T-helper 2 cell (primary cell): ENCODE measurements around the gene CAMTA2.
A peak's percentile ranks its signal among the peaks of the same experiment; 100 is the strongest.

Source experiments
- DNase-seq, 5 experiments: peaks; one replicate each; pipeline versions ENCODE4 v3.0.0 to v3.0.0-alpha.2; 2012 to 2022

CAMTA2 gene

DNA sequence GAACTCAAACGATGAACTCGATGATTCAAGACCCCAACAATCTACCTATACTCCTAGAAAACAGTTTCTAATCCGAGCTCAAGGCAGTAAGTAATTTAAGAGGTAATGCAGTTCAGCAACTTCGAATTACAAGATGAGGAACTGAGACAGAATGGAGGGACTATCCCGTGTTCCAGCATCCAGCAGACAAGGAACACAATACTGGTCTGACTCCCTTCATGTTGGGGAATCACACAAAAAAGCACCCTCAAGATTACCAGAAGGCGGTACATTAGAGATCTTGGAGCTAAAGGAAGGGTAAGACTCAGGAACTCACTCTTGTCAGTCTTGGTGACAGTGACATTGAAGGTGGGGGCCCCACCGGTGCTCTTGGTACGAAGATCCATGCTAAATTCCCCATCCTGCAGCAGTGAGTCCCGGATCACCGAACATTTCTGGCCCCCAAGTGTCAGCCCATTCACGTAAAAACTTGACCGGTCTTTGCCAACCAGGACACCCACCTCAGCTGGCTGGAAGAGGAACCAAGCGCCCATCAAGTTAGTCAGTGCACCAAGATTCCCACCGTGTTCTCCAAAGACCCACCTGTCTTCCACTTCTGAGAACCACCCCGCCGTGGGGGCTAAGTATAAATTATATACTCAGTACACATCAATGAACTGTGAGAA lies 41.0 kb downstream of the CAMTA2 start:
- DNase-seq, result no peak

DNA sequence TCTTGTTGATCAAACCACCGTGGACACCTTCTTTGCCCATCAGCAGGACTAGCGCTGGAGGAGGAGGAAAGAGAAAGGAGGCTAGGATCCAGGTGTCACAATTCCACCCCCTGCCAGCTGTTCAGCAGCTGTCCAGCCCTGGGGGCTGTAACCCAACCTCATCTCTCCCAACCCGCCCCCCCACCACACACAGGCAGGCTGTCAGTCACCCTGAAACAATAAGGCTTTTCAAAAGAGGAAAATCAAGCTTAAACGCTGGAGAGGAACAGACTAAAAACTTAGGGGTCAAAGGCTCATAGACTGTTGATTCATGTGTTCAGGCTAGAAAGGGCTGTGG lies 41.6 kb downstream of the CAMTA2 start:
- no peak for DNase-seq

DNA sequence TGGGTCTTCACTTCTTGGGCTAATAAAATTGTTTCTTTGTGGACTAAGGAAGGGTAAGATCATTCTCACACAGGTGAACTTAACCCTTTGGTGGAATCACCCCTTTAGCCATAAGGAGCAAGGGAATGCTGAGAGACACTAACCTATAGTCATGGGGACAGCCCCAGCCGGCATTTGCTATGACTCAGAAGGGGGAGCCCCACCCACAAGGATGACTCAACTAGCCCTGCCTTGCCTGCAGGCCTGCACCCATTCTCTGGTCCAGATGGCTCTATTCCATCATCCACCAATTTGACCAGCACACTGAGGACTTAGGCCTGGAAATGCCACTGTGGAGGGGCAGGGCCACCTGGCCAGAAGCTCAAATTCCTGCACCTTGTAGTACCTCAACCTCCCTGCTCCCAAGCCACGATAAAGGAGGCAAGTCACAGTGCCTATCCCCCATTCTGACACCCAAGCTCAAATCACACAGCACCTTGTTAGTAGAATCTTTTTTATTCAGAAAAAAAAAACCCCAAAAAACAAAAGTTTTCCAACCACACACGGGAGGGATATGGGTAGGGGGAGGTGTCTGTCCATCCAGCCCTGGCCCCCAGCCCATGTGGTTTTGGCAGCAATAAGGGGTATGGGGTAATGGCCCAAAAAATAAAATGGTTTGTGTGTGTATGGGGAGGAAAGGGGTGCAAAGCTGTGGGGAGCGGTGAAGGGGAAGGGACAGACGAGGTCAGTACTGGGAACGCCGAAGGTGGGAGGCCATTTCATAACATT lies 42.1 kb downstream of the CAMTA2 start:
- peak in 4 of 5 experiments; percentile 60 to 87 (median 70) for DNase-seq

DNA sequence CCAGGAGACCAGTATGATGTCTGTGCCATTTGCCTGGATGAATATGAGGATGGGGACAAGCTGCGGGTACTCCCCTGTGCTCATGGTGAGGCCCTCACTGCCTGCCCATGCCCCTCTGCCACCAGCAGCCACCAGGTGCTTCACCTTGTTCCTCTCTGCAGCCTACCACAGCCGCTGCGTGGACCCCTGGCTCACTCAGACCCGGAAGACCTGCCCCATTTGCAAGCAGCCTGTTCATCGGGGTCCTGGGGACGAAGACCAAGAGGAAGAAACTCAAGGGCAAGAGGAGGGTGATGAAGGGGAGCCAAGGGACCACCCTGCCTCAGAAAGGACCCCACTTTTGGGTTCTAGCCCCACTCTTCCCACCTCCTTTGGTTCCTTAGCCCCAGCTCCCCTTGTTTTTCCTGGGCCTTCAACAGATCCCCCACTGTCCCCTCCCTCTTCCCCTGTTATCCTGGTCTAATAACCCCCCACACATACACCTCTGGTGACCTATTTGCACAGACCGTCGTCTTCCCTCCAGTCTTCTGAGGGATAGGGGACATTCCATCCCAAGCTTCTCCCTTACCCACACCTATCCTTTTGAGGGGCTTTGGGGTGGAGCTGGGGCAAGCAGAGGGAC lies 42.8 kb downstream of the CAMTA2 start:
- peak in 1 of 5 experiments; percentile 55 for DNase-seq

DNA sequence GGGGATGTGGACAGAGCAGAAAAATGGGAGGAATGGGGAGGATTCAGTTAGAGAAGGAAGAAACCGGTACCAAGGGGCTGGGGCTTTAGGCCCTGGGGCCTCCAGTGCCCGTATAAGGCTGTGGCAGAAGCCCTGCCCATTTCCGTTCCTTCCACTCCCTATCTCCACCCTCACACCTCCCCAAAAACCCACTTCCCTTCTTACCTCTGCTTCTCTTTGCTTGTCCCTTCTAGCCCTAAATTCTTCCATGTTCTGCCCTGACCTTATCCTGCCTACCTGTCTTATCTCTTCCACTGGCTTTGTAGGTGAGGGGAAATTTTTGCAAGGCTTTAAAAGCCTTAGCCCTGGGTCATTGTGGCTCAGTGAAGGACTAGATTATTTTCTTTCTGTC lies 43.3 kb downstream of the CAMTA2 start:
- DNase-seq, result peak in 3 of 5 experiments; percentile 47 to 90 (median 62)

DNA sequence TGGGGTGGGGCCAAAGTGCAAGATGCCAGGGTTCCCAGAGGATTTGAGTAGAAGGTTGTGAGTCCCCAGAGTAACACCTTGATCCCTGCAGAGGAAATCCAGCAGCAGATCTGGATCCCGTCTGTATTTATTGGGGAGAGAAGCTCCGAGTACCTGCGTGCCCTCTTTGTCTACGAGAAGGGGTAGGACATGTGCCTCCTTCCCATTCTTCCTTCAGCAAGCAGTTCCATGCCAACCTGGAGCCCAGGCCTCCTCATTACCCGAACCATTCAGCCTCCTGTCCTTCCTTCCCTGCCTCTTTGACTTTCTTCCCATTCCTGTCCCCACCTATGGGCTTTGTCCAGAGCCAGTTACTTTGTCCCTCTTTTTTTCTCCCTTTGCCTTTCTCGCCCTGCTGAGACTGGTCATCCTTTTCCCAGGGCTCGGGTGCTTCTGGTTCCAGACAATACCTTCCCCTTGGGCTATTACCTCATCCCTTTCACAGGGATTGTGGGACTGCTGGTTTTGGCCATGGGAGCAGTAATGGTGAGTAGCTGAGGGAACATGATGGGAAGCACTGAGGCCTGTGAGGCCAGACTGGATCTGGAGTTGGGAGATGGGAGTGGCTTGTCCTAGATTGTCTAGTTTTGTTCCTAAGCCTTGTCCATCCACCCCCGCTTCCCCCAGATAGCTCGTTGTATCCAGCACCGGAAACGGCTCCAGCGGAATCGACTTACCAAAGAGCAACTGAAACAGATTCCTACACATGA lies 44.5 kb downstream of the CAMTA2 start:
- no peak for DNase-seq

DNA sequence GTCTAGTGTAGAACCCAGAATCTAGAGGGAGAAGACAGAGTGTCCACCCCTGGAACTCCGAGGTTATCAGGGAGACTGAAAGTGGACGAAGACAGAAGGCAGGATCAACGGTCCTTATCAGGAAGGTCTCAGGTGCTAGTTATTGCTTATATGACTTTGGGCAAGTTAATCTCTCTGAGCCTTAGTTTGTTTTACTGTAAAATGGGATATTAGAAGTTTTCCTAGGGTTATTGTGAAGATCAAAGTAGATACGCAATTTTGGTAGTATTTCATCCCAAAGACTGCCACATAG lies 46.2 kb downstream of the CAMTA2 start:
- no peak for DNase-seq

DNA sequence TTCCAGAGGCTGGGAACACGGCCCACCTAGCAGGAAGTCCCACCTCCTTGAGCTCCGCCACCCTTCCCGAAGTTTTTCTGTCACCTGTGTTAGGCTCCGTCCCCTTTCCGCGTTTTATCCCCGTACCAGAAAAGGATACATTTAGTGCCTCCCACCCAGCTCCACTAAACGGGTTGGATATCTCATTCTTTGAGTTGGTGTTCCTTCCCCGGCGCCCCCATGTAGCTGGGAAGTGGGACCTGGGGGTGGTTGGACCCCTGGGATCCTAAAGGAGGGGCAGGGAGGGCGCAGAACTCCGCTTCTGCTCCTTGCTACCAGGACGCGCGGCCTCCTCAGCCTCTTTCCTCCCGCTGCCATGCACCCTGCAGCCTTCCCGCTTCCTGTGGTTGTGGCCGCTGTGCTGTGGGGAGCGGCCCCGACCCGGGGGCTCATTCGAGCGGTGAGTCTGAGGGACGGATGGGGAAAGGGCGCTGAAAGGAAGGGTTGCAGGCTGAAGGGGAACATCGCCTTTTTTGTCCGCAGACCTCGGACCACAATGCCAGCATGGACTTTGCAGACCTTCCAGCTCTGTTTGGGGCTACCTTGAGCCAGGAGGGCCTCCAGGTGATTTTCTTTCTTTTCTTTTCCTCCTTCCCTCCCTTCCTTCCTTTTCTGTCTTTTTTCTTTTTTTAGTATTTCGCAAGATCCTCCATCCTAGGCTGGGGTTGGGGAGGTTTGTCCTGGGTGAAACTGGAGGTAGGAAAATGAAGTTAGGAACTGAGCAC lies 46.7 kb downstream of the CAMTA2 start:
- DNase-seq, result peak in 3 of 5 experiments; percentile 36 to 70 (median 43)

DNA sequence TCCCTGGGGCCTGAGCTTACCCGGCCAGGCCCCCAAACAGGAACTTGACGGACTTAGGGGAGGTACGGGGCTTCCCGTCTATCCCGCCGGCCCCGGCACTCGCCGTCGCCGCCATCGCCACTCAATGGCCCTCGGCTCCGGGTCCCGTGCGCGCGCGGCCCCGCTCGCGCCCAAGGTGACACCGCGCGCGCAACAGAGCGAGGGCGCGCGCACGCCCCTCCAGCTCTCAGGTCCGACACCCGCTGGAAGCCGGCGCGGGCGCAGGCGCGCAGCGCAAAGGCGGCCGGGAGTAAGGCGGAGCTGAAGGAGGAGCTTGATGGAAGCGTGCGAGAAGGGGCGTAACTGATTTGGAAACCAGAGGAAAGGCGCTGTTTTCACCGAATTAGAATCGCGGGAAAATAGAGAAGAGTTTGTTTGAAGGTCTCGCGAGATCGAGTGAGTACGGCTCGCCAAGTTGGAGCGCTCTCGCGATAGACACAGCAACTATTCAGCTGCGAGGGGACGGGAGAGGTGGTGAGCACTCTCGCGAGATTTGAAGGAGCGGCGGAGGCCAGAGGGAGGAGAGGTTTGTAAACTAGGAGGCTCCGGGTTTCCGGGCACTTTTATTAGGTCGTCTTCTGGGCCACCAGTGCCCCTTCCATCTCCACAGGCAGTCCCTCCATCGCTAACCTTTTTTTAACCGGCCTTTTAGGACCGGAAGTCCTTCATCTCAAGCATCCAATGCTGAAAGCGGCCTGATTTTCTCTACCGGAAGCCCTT lies 47.5 kb downstream of the CAMTA2 start, which contains the start of the genes RNF167 and SLC25A11:
Gene RNF167, plus strand, starts transcription at position 473 of the 759 bp plus-strand sequence. CDS start 642 bp downstream, outside the sequence.
Gene SLC25A11, minus strand, starts transcription at position 251 of the 759 bp plus-strand sequence. Its CDS starts 136 bp downstream, at position 115.
- peak; percentile 81 to 100 (median 94) for DNase-seq

DNA sequence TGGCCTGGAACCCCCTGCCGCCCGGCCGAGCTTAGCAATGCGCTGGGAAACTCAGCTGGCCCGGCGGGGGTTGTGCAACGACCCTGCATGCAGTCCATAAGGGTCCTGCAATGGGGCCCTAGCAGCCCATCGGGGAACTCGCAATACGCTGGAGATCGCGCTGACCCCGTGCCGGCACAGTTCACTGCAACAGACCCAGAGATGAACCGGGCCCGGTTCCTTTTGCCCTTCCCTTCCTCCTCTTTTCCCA lies 48.0 kb downstream of the CAMTA2 start:
- DNase-seq, result no peak

DNA sequence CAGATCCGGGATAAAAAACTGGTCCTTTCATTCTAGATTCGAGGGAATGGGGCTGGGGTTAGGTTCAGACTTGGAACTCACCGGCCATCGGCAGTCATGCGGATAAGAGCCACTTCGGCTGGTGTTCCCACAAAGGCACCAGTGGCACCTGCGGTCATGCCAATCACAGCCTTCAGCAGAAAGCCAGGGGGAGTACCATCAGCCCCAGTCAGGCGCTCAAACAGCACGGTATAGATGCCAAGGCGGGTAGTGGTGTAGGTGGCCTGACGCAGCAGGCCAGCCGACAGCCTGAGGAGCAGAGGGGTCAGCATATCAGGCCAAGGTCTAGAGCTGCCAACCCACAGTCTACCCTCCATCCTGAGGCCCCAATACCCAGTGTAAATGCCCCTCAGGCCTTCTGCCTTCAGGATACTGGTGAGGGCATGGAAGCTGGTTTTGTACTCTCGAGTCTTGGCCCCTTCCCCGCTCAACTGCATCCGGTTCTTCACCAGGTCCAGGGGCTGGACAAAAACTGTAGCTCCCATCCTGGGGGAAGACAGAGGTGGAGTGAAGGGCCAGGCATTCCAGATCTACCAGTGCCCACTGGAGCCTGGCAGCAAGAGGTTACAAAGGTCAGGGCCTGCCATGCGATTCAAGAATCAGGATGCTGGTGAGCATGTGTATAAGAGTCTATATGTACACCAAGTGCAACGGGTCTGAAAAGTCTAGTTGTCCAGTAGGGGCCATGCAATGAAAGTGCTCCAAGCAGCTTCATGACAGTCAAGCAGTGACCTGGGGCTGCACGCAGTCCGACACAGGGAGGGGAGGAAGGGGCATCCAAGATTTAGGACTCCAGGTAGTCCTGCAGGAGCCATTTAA lies 48.6 kb downstream of the CAMTA2 start:
- DNase-seq, result no peak

DNA sequence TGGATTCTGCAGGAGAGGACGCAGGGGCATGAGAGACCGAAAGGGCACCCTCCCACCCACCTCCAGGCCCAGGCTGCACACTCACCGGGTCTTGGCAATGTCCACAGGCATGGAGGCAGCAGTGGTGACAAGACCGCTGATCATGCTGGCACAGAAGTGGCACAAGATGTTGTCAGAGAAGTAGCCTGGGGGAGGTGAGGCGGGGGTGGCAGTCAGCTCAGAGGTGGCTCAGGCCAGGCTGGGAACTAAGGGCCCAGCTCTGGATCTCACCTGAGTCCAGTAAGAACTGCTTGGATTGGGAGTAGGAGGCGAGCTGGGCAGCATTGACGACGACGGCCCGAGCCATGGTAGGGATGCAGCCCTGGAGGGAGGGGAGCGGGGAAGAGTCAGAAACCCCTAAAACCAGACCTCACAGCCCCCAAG lies 49.4 kb downstream of the CAMTA2 start:
- DNase-seq, result no peak

DNA sequence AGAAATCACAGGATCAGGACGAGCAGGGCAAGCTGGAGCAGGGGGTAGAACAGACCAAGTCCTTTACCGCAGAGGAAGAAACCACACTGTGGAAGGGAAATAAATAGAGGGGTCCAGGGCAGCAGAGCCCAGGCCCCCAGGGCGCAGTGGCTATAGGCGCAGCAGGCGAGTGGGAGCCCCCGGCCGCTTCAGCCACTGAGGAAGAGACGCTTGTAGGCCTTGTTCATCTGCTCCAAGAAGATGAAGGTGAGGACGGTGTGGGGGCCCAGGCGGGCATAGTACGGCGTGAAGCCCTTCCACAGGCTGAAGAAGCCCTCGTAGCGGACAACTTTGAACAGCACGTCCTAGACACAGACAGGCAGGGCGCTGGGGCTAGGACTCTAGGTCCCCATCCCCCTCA lies 49.9 kb downstream of the CAMTA2 start:
- no peak for DNase-seq

DNA sequence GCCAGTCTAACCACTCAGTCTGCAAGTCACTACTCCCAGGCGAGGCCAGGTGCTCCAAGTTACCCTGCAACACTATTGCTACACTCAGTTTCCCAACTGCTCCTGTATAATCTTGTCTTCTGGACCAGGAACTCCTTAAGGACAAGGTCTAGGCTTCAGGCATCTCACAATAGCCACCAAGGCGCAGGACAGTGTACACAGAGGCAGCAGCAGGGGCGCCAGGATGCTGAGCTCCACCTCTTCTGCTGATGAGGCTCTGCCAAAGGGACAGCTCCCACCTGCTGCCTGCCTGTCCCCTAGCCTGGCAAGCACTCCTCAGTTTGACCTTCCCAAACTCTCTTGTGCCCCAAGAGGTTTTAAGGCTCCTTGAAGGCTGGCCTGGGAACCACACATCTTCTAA lies 51.0 kb downstream of the CAMTA2 start:
- DNase-seq, result no peak

DNA sequence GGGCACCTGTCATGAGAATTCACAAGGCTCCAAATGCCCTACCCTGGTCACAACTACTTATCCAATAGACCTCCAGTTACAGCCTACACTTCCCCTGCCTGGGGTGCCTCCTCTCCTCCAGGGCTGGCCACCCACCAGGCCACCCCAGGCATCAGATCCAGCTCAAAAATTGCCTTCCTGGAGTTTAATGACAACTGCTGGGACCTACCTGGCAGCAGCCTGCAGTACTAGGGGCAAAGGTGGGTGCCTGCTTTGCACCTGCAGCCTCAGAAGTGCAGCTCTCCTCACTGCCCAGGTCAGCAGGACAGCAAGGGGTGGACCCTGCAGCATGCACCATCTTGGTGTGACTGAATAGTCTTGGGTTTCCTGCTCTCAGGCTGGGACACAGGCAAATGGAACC lies 51.8 kb downstream of the CAMTA2 start:
- DNase-seq, result no peak

DNA sequence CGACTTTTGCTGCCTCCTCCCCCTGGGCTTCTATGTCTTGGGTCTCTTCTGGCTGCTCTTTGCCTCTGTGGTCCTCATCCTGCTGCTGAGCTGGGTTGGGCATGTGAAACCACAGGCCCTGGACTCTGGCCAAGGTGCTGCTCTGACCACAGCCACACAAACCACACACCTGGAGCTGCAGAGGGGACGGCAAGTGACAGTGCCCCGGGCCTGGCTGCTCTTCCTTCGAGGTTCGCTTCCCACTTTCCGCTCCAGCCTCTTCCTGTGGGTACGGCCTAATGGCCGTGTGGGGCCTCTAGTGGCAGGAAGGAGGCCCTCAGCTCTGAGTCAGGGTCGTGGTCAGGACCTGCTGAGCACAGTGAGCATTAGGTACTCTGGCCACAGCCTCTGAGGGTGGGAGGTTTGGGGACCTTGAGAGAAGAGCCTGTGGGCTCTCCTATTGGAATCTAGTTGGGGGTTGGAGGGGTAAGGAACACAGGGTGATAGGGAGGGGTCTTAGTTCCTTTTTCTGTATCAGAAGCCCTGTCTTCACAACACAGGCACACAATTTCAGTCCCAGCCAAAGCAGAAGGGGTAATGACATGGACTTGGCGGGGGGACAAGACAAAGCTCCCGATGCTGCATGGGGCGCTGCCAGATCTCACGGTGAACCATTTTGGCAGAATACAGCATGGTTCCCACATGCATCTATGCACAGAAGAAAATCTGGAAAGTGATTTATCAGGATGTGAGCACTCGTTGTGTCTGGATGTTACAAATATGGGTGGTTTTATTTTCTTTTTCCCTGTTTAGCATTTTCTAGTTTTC lies 53.1 kb downstream of the CAMTA2 start:
- DNase-seq, result peak in 1 of 5 experiments; percentile 20

DNA sequence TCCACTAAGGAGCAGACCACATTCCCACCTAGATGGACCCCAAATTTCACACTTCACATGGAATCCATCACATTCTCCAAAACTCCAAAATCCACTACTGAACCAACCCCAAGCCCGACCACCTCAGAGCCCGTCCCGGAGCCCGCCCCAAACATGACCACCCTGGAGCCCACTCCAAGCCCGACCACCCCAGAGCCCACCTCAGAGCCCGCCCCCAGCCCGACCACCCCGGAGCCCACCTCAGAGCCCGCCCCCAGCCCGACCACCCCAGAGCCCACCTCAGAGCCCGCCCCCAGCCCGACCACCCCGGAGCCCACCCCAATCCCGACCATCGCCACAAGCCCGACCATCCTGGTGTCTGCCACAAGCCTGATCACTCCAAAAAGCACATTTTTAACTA lies 53.8 kb downstream of the CAMTA2 start:
- no peak for DNase-seq

DNA sequence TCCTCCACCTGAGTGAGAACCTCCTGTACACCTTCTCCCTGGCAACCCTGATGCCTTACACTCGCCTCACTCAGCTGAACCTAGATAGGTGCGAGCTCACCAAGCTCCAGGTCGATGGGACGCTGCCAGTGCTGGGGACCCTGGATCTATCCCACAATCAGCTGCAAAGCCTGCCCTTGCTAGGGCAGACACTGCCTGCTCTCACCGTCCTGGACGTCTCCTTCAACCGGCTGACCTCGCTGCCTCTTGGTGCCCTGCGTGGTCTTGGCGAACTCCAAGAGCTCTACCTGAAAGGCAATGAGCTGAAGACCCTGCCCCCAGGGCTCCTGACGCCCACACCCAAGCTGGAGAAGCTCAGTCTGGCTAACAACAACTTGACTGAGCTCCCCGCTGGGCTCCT lies 54.7 kb downstream of the CAMTA2 start:
- DNase-seq, result no peak

DNA sequence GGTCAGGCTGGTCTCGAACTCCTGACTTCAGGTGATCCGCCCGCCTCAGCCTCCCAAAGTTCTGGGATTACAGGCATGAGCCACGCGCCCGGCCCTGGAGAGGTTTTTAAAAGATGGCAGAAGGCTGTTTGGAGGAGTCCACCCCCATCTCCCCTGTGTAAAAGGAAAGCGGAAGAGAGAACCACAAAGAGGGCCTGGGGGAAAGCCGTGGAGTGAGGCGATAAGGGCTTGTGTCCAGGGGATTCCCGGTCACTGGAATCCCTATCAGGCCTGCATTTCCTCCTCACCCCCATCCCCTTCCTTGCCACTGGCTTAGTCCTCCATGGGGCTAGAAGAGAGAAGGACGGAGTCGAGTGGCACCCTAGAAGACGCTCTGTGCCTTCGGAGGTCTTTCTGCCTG lies 55.5 kb downstream of the CAMTA2 start, which contains the start of gene GP1BA:
Gene GP1BA, plus strand, starts transcription at position 315 of the 400 bp plus-strand sequence. CDS start 328 bp downstream, outside the sequence.
- DNase-seq, result no peak

DNA sequence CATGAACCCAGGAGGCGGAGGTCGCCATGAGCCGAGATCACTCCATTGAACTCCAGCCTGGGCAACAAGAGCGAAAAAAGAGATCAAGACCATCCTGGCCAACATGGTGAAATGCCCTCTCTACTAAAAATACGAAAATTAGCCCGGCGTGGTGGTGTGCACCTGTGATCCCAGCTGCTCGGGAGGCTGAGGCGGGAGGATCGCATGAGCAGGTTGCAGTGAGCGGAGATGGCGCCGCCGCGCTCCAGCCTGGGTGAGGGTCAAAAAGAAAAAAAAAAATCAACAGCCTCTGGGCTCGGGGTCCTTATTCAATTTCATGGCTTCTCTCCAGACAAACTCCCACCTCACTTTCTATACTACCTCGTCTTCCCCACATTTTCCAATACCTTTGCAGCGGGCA lies 58.6 kb downstream of the CAMTA2 start:
- no peak for DNase-seq
